Fibroblast of the aortic adventitia (primary cell): ENCODE measurements around the gene FEV. TPM values are rescaled to one million over a fixed set of nuclear protein-coding genes. Genes with fewer than 3 reads are reported as not detected.

Source experiments
- DNase-seq: peaks from one replicate; pipeline ENCODE4 v3.0.0-alpha.2; 2010; ENCODE audit warnings: low read depth
- H3K4me3 ChIP-seq: 2 replicates; pipeline ENCODE4 v1.5.1; 2011; ENCODE audit warnings: low read depth, mild to moderate bottlenecking, control low read depth, low read length, moderate library complexity
- CTCF ChIP-seq: IDR thresholded peaks from 2 replicates; pipeline ENCODE4 v1.5.1; 2011; ENCODE audit warnings: mild to moderate bottlenecking, low read length, control low read depth, inconsistent platforms; ENCODE audit not compliant: insufficient read depth
- total RNA-seq: library from RNA; depleted of rRNA; stranded (reverse); fragments of >200 nt; gene quantifications from 2 replicates; pipeline ENCODE4 v1.2.3, GENCODE V29; 2012; ENCODE audit warnings: low replicate concordance

FEV gene
- total RNA-seq, 1 donor = not detected

GRCh38 chr2:219003267-219003634 lies 18.3 kb upstream of the FEV start:
- no peak overlapping the region for H3K4me3 ChIP-seq

GRCh38 chr2:219002395-219003266 lies 17.6 kb upstream of the FEV start:
- DNase-seq = no peak
- no peak overlapping the region for H3K4me3 ChIP-seq
- peak; percentile 37 for TF ChIP-seq CTCF

More at GRCh38 chr2:219003267-219003634, 18.3 kb upstream of the FEV start:
- TF ChIP-seq CTCF = no peak
- no peak for DNase-seq

GRCh38 chr2:219001577-219002394 lies 16.8 kb upstream of the FEV start:
- no peak for TF ChIP-seq CTCF
- H3K4me3 ChIP-seq = no peak overlapping the region
- no peak for DNase-seq

- DNase-seq = no peak
- TF ChIP-seq CTCF = no peak
- no peak overlapping the region for H3K4me3 ChIP-seq
These were observed 16.2 kb upstream of the FEV start for GRCh38 chr2:219001100-219001576.

GRCh38 chr2:219000569-219000960 lies 15.6 kb upstream of the FEV start:
- DNase-seq = no peak
- no peak for TF ChIP-seq CTCF
- H3K4me3 ChIP-seq = no peak overlapping the region

- TF ChIP-seq CTCF = no peak
- H3K4me3 ChIP-seq = no peak overlapping the region
- no peak for DNase-seq
These were observed 15.0 kb upstream of the FEV start for GRCh38 chr2:218999881-219000568.
